Upper lobe of right lung (tissue), 1 donor: ENCODE measurements around the gene ENPP6. TPM values are rescaled to one million over a fixed set of nuclear protein-coding genes. Genes with fewer than 3 reads are reported as not detected.

Source experiments
- ATAC-seq: fragments of 200-7000 bp; cut with Tn5 transposase; one replicate; pipeline ENCODE4 v1.9.1; 2020; ENCODE audit warnings: mild to moderate bottlenecking, moderate library complexity
- DNase-seq: peaks from one replicate; pipeline ENCODE4 v3.0.0-alpha.2; 2020
- H3K27ac ChIP-seq: fragments of 200-600 bp; one replicate; pipeline ENCODE4 v1.8.0; 2022
- H3K27me3 ChIP-seq: fragments of 200-600 bp; one replicate; pipeline ENCODE4 v1.8.0; 2022; ENCODE audit warnings: mild to moderate bottlenecking
- H3K36me3 ChIP-seq: fragments of 200-600 bp; one replicate; pipeline ENCODE4 v1.8.0; 2022
- H3K4me1 ChIP-seq: fragments of 200-600 bp; one replicate; pipeline ENCODE4 v1.8.0; 2022
- H3K4me3 ChIP-seq: fragments of 200-600 bp; one replicate; pipeline ENCODE4 v1.8.0; 2022; ENCODE audit warnings: mild to moderate bottlenecking
- H3K9me3 ChIP-seq: fragments of 200-600 bp; one replicate; pipeline ENCODE4 v1.8.0; 2022
- CTCF ChIP-seq: fragments of 200-600 bp; IDR thresholded peaks from one replicate; pipeline ENCODE4 v1.8.0; 2022; ENCODE audit warnings: antibody characterized with exemption
- intact Hi-C: fragments of 100-400 bp; cut with DNase I; formaldehyde crosslinking; loops from one replicate; pipeline ENCODE4 v1.11.0; 2022
- total RNA-seq: library from RNA; stranded (reverse); fragmentation: NEBNext Ultra II Directional; extraction: Animal tissue kit (Norgen Biotek cat#: 25700); gene quantifications from one replicate; pipeline ENCODE4 v1.2.1, GENCODE V29; 2021
- donor health status: DM: no; HTN: yes; CAD: no; lungs with severe emphysema.

The ENPP6 gene
- total RNA-seq, 1 donor from 2014 or later = 0.12 TPM

GRCh38 chr4:184200296-184200695 lies 17.4 kb downstream of the ENPP6 start:
- ATAC-seq (no peak), DNase-seq (no peak)
- no peaks in the 10 kb centered on the region for H3K36me3 ChIP-seq
- no peak overlapping the region for H3K27ac ChIP-seq
- no peak for TF ChIP-seq CTCF
- H3K4me1 ChIP-seq = no peaks in the 10 kb centered on the region
- no peaks in the 10 kb centered on the region for H3K9me3 ChIP-seq
- H3K4me3 ChIP-seq = no peak overlapping the region
- intact Hi-C loops = no loop called here
- no peaks in the 10 kb centered on the region for H3K27me3 ChIP-seq

- DNase-seq (no peak), ATAC-seq (no peak)
- H3K36me3 ChIP-seq = no peaks in the 10 kb centered on the region
- H3K27ac ChIP-seq = no peak overlapping the region
- no peaks in the 10 kb centered on the region for H3K4me1 ChIP-seq
- no peak overlapping the region for H3K4me3 ChIP-seq
- no peaks in the 10 kb centered on the region for H3K9me3 ChIP-seq
- no peaks in the 10 kb centered on the region for H3K27me3 ChIP-seq
- intact Hi-C loops = no loop called here
- no peak for TF ChIP-seq CTCF
Observed at GRCh38 chr4:184199780-184200179, 17.9 kb downstream of the ENPP6 start.

GRCh38 chr4:184198190-184198589 lies 19.5 kb downstream of the ENPP6 start:
- Histone ChIP-seq H3K27me3 (no peaks in the 10 kb centered on the region), H3K4me3 (no peak overlapping the region), H3K9me3 (no peaks in the 10 kb centered on the region), H3K27ac (no peak overlapping the region), H3K36me3 (no peaks in the 10 kb centered on the region), H3K4me1 (no peaks in the 10 kb centered on the region)
- no peak for DNase-seq
- no peak for ATAC-seq
- intact Hi-C loops = no loop called here
- TF ChIP-seq CTCF = no peak

GRCh38 chr4:184197536-184198082 lies 20.1 kb downstream of the ENPP6 start:
- Histone ChIP-seq H3K36me3 (no peaks in the 10 kb centered on the region), H3K27ac (no peak overlapping the region), H3K4me3 (no peak overlapping the region), H3K9me3 (no peaks in the 10 kb centered on the region), H3K27me3 (no peaks in the 10 kb centered on the region), H3K4me1 (no peaks in the 10 kb centered on the region)
- intact Hi-C loops = no loop called here
- ATAC-seq (no peak), DNase-seq (no peak)
- TF ChIP-seq CTCF = no peak

GRCh38 chr4:184196730-184197385 lies 20.8 kb downstream of the ENPP6 start:
- peak; percentile 68 for ATAC-seq
- no peak overlapping the region for H3K27ac ChIP-seq
- no peaks in the 10 kb centered on the region for H3K4me1 ChIP-seq
- H3K27me3 ChIP-seq = no peaks in the 10 kb centered on the region
- intact Hi-C loops = no loop called here
- H3K36me3 ChIP-seq = no peaks in the 10 kb centered on the region
- no peaks in the 10 kb centered on the region for H3K9me3 ChIP-seq
- no peak overlapping the region for H3K4me3 ChIP-seq
- no peak for TF ChIP-seq CTCF
- no peak for DNase-seq
